ENCODE results near the gene DNAJB12. TPM values are rescaled to one million over a fixed set of nuclear protein-coding genes. Genes with fewer than 3 reads are reported as not detected.
"Not testable (repeated sequence)": the region's sequence is repeated elsewhere in the genome, so short reads cannot be mapped to it uniquely, and the experiment has no call there.

The DNAJB12 gene
- total RNA-seq, 1 donor from 2014 or later = 18.2 TPM

DNA sequence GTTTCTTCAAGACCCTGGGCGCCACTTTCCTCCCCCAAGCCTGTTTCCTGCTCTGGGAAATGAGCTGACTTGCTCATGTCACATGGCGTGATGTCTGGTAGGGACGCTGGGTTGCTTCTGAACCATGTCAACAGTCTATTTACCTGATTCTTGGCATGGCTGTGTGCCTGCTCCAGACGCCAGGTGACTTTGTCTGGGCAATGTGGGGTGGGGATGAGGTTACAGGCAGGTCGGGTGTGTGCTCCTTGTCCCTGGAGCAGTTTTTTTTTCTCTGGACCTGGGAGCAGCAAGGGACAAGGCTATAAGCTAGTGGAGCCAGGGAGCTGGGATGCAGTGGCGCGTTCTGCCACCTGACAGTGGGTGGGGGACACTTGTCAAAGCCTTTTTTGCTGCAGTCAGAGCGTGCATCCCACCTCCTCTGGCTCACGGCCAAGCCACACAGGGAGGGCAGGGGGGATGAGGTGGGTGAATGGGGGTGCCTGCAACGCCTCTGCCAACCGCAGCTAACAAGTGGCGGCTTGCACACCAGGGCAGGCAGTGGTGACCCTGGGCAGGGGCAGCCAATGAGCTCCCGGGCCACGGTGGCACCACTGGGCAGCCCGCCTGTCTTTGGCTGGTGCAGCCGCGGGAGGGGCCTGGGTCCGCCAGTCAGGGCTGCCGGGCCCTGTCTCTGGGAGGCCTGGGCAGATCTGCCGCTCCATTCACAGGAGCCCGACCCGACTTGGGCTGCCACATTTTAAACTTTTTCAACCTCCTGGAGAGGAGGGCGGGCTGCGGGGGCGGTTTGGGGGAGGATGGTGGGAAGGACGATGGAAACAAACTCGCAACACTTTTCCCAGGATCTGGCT is 22.9 kb downstream of the DNAJB12 start:
- DNase-seq = peak; percentile 94

DNA sequence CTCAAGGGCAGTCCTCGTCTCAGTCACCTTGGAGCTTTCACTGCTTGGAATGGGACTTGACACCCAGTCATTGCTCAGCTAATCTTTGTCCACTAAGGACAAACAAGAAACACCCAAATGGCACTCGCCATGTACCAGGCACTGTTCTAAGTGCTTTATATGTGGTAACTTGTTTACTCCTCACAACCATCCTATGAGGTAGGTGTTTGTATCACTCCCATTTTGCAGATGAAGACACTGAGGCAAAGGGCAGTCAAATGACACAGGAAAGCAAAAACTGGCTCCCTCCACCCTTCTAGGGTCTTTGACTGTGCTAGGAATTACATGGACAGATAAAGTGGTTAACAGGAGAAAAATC is 24.7 kb downstream of the DNAJB12 start:
- no peak for DNase-seq

DNA sequence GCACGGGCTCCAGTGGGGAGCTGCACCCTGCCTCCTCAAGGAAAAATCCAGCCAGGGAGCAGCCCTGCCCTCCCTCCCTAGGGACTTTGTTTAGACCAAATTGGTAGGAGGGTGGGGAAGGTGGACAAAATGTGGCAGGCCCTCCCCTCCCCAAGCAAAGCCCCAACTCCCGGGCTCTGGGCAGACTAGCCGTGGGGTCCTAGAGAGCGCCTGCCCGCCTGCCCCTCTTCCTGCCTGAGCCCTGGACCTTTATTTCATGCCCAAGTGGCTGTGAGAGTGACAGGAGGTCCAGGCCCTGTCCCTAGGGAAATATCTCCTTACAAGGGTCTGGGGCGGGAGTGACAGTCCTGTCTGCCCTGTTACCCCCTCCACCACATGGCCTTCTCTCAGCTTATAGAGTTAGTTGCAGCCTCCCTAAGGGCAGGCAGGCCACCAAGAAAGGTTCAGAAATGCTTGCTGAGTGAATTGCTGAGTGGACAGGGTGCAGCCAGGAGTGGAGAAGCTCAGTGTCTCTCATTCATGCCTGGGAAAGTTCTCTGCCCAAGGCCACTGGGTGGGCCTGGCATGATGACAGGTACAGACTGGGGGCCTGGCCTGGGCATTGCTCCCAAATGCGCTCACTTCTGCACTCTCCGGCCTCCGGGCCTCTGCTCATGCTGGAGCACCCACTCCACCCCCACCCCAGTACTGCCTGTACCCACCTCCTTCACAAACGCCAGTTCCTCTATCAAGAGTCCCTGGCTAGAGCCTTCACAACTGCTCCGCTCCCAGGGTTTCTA is 25.2 kb downstream of the DNAJB12 start:
- no peak for DNase-seq

DNA sequence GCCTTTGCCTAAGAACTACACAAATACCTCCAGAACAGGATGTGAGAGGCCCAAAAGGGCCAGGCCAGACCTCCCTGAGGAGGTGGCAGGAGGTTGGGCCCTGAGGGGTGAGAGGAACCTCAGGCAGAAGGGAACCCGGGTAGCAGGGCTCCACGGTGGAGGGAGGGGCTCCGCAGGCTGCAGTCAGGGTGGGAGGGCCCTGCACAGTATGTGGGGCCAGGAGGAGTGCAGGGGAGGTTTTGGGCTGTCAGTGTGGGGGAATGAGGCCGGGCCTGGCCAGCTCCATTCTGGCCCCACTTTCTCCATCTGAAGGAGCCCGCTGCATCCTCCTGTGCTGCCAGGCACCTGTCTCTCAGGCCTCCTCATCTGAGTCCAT is 25.9 kb downstream of the DNAJB12 start:
- DNase-seq = no peak

DNA sequence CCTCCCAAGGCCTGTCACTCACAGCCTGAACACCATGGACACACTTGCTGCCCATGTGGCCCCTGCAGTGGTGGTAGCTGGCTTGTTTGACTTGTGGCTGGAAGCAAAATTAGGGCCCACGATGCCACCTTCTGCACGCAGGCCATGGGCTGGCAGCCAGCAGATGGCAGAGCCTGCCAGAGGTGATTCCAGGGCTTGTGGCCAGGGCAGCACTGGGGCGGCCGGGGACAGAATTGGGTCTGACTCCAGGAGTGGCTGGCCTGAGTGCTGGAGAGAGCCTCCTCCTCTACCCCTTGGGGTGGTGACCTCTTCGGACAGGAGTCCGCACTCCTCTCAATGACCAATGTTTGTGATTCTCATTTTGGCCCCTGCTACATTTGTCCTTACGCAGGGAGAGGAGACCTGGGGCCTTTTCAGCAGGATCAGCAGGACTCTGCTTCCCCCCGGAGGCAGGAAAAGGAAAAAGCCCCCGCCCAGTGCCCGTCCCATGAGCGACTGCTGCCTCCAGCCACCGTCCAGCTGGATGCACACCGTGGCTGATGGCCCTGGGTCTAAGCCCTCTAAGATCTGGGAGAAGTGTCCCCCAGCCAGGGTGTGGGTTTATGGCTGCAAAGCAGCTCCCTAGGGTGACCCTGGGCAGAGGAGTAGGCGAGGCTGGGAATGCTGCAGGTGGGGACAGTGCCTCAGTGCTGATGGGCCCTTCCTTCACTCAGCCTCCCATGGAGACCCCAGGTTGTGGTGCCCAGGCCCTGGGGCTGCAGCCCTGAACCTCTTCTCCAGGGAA is 26.5 kb downstream of the DNAJB12 start:
- peak; percentile 87 for DNase-seq

DNA sequence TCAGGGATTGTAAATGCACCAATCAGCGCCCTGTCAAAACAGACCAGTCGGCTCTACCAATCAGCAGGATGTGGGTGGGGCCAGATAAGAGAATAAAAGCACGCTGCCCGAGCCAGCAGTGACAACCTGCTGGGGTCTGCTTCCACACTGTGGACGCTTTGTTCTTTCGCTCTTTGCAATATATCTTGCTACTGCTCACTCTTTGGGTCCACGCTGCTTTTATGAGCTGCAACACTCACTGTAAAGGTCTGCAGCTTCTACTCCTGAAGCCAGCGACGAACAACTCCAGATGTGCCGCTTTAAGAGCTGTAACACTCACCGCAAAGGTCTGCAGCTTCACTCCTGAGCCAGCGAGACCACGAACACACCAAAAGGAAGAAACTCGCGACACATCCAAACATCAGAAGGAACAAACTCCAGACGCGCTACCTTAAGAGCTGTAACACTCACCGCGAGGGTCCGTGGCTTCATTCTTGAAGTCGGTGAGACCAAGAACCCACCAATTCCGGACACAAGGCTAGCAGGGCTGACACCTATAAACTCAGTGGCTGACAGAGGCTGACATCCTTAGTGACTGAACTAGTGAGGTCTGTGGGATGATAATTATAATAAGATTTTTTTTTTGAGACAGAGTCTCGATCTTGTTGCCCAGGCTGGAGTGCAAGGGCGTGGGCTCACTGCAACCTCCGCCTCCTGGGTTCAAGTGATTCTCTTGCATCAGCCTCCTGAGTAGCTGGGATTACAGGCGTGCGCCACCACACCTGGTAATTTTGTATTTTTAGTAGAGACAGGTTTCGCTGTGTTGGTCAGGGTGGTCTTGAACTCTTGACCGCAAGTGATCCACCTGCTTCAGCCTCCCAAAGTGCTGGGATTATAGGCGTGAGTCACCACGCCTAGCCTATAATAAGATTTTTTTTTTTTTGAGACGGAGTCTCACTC is 27.8 kb downstream of the DNAJB12 start:
- not testable (repeated sequence) for DNase-seq

DNA sequence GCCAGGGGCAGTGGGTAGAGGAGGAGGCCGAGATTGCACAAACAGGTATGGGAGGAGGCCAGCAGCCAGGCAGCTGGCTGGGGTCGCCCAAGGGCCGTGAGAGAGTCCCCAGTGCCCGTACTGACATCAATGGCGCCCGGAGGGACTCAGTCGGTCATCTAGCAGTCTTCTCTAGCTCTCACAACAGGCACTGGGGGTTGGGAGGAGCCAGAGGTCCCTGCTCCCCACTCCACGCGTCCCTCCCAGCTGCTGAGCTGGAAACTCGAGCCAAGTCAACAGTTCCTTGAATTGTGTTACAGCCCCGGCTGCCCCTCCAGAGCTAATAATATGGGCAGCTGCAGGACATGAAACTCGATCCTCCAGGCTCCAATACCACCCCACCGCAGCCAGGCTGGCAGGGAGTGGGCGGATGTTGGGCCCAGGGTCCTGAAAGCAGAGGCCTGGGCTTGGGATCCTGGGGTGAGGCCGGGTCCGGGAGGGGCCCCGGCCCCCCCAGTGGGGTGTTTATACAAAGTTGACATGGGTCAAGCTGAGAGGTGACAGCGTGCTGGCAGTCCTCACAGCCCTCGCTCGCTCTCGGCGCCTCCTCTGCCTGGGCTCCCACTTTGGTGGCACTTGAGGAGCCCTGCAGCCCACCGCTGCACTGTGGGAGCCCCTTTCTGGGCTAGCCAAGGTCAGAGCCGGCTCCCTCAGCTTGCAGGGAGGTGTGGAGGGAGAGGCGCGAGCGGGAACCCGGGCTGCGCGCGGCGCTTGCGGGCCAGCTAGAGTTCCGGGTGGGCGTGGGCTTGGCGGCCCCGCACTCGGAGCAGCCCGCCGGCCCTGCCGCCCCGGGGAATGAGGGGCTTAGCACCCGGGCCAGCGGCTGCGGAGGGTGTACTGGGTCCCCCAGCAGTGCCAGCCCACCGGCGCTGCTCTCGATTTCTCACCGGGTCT is 29.2 kb downstream of the DNAJB12 start:
- DNase-seq = peak; percentile 98

DNA sequence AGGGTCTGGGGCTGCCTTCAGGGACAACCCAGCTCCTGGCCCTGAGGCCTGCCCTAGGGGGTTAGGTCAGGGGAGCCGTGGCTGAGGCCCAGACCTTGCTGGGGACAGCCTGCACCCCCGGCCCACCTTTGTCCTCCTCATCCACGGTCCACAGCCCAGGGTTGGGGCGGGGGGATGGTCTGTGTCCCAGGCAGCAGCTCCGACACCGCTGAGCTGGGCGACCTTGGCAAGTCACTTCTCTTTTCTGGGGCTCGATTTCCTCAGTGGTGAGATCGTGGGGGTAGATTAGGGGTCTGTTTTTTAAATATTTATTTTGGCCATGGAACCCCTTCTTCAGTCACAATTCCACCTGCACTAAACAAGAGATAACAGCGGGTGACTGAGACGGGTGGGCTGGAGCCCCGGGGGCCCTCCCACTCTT is 30.9 kb downstream of the DNAJB12 start:
- DNase-seq = no peak

DNA sequence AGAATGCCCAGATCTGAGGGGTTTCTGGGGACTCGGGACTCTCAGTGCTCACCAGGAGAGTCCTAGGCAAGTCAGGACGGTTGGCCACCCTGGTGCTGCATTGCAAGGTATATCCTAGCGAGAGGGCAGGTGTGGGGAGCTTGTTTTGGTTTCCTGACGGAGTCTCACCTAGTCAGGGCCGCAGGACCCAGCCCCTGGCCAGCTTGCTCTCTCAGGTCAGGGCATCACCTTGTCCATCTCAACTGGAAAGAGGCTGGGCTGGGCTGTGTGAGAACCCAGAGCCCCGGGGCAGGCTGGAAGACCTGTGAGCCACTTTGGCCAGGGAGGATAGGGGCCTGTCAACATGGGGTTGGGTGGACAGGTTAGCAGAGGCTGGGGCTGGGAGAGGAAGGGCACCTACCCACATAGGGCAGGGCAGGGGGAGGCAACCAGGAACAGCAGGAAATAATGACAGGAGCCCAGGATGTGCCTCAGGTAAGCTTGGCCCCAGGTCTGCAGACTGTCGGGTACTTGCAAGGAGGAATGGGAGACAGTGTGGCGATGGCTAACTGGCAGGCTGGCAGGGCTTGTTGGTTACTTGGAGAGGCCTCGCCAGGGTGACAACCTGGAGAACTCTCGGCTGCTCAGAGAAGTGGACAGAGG is 31.5 kb downstream of the DNAJB12 start:
- DNase-seq = no peak

DNA sequence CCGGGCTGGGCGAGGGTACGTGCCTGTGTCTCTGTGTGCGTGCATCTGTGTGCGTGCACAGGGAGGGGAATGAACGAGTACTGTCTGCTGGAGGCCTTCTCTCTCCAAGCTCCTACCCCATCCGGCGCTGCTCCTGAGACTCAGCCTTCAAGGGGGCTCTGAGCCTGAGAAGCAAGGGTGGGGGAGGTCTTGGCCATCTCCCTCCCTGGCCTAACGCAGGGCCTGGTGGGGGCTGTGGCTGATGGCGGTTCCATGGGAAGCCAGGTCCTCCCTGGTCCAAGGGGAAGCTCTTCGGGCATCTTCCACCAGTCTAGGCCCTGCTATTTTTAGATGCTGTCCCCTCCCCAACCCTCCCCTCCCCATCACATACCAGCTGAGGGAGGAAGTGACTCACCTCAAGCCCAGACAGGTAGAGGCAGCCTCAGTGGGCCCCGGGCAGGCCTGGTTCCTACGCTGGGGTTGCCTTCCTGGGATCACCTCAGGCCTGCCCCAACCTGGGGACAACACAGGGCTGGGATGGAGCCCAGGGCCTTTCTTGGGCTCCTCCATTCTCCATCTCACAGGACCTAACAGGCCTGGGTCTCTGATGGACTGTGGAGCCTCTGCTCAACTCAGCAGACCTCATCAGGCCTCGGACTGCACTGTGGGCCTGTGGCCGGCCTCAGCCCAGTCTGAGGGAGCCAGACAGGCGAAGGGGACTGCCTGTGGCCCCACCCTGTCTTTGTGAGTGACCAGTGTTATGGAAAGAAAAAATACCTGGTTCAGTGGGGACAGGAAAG is 32.2 kb downstream of the DNAJB12 start:
- DNase-seq = no peak

DNA sequence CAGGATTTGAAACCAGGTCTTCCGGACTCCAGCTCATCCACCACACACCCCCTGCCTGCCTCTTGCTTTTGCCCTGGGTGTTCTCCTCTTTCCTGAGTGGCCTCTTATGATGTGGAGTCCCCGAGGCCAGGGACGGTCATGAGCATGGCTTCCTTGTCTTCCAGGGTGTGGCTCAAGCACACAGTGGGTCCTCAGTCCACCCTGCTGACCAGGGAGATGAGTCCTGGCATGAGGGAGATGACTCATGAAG is 32.8 kb downstream of the DNAJB12 start:
- DNase-seq = no peak

DNA sequence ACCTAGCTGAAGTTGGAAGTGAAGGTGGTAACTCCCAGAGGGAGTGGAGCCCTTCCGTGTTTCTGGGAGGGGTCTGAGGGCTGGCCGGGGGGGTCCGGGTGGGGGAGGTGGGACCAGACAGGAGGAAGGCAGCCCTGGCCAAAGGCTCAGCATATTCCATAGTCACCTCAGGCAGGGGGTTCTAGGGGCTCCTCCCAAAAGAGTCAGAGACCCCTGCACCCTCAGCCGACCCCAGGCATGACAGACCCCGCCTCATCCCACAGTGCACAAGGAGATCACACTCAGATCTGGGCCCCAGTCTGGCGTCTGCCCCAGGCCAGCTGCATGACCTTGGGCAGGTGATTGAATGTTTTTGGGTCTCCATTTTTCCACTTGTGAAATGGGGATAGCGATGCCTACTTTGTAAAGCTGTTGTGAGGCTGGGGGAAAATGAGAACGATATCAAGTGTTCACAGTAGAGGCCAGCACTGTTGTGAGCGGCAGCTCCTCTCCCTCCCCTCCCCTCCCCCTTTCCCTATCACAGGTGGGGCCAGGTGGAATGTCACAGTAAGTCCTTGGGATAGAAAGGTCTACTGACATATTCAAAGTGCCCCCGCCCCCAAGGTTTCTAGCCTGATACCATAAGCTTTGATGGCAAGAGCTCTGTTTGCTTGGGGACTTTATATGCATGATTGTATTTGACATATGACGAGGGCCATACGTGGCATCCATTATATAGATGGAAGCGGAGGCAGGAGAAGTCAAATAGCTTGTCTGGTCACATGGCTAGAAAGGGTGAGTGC is 33.3 kb downstream of the DNAJB12 start:
- no peak for DNase-seq

DNA sequence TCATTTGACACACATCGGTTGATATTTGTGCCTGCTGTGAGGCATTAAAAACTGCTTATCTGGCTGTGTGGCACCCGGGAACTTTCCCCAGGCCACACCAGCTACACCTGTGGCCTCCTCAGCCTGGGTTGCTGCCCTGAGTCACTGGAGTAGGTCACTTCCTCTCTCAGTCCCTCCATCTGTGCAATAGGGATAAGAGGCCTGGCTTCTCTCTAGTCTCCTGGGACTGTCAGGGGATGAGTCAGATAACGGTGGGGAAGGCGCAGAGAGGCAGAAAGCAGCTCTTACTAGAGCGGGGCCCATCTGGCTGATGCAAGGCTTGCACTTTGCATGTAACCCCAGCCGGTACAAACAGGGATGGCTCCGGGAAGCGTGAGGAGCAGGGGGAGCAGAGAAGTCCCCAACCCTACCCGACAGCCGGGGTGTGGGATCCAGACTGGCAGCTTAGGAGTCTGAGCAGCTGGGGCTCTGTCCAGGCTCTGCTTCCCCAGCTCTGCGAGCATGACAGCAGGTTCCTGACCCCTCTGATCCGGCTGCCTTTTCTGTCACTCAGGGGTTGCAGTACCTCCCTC is 34.0 kb downstream of the DNAJB12 start:
- peak; percentile 87 for DNase-seq

DNA sequence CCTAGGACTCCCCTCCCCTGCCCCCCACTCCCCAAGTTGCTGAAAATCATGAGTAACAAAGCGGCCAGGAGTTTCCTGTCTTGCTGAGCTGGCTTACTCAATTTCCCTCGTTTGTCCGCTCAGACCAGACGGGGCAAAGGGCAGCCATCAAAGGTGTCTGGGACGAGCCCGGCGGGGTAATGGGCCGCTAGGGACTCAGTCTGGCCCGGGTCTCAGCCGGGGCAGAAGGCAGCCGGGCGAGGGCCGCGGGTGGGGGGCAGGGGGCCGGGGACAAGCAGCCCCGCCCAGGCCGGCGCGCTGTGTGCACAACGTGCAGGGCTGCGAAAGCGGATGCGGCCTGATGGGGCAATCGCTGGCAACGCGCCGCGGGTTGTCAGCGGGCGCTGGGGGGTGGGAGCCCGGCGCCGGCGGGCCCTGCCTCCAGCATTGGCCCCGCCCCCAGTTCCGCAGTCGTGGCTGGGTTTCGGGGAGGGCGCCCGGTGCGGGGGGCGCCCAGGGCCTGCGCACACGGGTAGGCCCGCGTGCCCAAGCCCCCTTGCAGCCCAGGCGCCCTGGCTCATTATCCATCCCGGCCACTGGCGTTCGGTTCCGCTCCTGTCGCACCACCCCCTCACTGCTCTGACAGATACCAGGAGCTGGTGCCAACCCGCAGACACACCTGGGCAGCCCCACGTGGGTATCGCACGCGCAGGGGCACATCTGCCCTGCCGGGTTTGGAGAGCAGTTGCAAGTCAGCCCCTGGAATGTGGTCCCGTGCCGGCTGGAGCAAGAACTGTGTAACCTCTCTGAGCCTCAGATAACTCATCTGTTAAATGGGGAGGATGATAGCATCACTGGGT is 35.1 kb downstream of the DNAJB12 start:
- peak; percentile 92 for DNase-seq

DNA sequence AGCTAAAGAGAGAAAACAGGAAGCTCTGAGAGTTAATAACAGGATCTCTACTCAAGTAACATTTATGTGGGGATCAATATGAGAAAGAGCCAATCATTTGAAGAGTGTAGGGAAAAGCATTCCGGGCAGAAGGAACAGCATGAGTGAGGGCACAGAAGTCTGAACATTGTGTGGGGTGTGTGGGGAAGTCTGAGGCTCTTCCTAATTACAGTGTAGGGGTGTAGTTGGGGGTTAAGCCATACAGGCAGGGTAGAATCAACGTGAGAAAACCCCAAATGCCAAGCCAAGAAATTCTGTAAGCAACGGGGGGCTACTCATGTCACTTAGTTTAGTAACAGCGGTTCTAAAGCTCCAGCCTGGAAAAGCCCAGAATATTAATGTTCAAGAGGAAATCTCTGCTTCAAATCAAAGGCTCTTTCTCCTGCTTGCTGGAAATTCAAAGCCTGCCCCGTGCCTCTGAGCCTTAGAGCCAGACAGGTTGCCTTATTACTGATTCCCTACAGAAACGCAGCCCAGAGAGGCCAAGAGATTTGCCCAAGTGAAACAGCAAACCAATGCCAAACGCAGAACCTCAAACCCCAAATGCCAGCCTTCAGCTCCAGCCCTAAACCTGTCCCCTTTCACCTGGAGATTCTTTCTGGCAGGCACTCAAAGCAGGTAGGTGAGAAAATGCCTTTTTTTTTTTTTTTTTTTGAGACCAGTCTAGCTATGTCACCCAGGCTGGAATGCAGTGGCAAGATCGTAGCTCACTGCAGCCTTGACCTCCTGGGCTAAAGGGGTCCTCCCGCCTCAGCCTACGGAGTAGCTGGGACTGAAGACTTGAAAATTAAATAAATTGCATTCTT is 36.1 kb downstream of the DNAJB12 start:
- no peak for DNase-seq

DNA sequence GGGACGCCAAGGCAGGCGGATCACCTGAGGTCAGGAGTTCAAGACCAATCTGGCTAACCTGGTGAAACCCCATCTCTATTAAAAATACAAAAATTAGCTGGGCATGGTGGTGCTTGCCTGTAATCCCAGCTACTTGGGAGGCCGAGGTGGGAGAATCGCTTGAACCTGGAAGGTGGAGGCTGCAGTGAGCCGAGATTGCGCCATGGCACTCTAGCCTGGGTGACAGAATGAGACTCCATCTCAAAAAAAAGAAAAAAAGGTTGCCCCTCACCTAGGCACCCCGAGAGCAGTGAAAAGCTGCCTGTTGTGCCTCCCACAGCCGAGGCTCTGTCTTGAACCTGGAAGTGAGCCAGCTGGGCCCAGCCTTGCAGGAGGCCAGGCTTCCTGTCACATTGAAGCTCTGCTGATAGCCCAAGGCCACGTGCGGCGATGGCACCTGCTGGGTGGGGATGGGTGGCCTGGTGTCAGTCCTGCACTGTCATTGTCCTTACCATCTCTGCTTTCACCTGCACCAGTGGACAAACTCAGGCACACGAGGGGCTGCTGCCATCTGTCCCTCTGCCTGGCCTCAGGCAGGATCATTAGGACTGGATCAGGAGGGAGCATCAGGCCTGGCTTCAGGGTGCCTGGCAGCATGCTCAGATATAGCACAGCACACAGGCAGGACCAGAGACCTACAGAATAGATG is 37.8 kb downstream of the DNAJB12 start:
- no peak for DNase-seq
